GM19452 (cell line): Measurements from ENCODE around the gene SGF29.
"Not testable (repeated sequence)": the region's sequence is repeated elsewhere in the genome, so short reads cannot be mapped to it uniquely, and the experiment has no call there.

Experiments
- ATAC-seq: cut with Tn5 transposase; IDR thresholded peaks from one replicate; pipeline ENCODE4 v1.9.1; 2021; ENCODE audit not compliant: unreplicated experiment

Gene SGF29

GRCh38 chr16:28563218-28563617 is 9.5 kb downstream of the SGF29 start:
- ATAC-seq: no peak

- not testable (repeated sequence) for ATAC-seq
Observed at GRCh38 chr16:28566233-28566925, 12.7 kb downstream of the SGF29 start.

GRCh38 chr16:28567292-28567691 is 13.6 kb downstream of the SGF29 start:
- no peak for ATAC-seq

- no peak for ATAC-seq
Observed at GRCh38 chr16:28569021-28569420, 15.3 kb downstream of the SGF29 start.

- no peak for ATAC-seq
Observed at GRCh38 chr16:28569968-28570752, 16.4 kb downstream of the SGF29 start.

GRCh38 chr16:28572696-28573510 is 19.2 kb downstream of the SGF29 start:
- no peak for ATAC-seq

GRCh38 chr16:28573738-28574718 is 20.3 kb downstream of the SGF29 start:
- ATAC-seq: no peak

GRCh38 chr16:28574925-28575324 is 21.2 kb downstream of the SGF29 start:
- ATAC-seq: no peak

GRCh38 chr16:28575446-28576109 is 21.9 kb downstream of the SGF29 start:
- no peak for ATAC-seq

- no peak for ATAC-seq
Observed at GRCh38 chr16:28580726-28581315, 27.1 kb downstream of the SGF29 start.

- ATAC-seq: no peak
Observed at GRCh38 chr16:28585674-28586073, 32.0 kb downstream of the SGF29 start.

- no peak for ATAC-seq
Observed at GRCh38 chr16:28586466-28586865, 32.7 kb downstream of the SGF29 start.

- ATAC-seq: no peak
Observed at GRCh38 chr16:28587386-28587785, 33.7 kb downstream of the SGF29 start.

GRCh38 chr16:28589069-28589468 is 35.3 kb downstream of the SGF29 start:
- ATAC-seq: no peak

- ATAC-seq: no peak
Observed at GRCh38 chr16:28589930-28590329, 36.2 kb downstream of the SGF29 start.

- no peak for ATAC-seq
Observed at GRCh38 chr16:28590384-28591340, 36.9 kb downstream of the SGF29 start.

- no peak for ATAC-seq
Observed at GRCh38 chr16:28591355-28591754, 37.6 kb downstream of the SGF29 start.

- ATAC-seq: no peak
Observed at GRCh38 chr16:28592511-28592910, 38.8 kb downstream of the SGF29 start.
